SIG-M5 (cell line): Measurements from ENCODE around the gene MKLN1.

Experiments
- DNase-seq: peaks from one replicate; lab custom pipeline; 2025; lab: John Stamatoyannopoulos, UW

Gene MKLN1

DNA sequence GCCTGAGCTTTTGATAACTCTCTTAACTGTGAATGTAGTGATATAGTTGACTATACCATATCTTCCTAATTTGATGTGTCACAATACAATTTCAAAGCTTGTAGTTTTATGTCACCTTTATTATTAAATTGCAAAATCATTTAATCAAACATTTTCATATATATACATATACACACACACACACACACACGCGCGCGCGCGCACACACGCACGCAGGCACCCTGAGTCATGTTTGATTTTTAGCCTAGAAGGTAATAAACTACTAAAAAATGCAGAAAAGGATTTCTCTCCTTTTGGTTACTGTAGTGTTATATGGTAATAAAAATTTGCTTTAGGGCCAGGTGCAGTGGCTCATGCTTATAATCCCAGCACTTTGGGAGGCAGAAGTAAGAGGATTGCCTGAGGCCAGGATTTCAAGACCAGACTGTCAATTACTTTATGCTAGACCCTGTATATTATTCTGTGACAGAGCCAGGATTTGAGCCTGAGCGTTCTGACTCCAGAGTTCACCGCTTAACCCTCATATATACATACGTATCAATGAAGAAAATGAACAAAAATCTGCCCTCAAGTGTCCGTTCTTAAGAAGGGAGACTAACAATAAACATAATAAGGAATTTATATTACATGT lies 139.2 kb downstream of the MKLN1 start:
- no peak for DNase-seq

DNA sequence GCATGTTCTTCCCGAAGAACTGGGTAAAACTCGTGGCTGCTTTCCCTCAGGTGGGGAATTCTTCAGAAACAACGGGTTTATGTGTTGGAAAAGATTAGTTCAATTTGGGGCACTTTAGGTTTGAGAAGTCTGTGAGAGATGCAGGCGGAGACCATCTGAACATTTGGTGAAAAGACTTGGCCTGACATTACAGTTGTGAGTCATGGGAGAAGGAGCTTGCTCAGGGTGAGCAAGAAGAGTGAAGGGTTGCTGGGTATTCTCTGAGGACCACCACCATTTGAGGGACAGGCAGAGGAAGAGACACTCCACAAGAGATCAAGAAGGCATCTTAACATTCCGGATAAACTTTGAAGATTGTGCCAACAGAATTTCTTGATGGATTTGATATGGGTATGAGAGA lies 140.1 kb downstream of the MKLN1 start:
- no peak for DNase-seq

DNA sequence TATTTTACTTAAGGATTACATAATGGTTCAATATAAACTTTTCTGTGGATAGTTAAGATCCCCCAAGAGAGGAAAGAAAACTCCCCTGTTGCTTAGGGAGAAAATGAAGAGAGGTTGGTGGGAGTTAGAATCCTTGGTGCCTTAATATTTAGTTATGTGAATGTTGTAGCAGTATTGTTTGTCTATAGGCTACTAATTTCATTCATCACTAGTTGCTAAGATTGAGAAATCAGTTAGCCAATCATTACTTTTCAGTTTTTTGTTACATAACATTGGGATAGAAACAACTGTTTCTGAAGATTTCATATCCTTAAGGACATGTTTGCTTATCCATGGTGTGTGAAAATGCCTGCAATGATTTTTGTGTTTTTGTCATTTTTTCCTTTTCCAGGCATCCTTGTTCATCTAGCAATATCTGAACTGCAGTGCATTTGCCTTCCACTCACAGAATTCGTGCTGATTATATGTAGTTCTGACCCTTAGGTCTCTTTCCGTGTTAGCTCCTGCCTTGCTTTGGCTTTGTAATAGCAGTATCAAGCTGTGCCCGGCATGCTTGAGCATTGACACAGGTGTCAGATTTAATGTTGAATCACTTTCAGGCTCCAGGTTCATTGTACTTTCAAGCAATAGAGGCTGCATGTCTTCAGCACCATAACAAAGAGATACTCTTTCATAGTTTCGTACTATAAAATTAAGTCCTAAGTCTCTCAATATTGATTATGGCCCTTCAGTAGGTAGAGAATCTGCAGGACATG lies 143.8 kb downstream of the MKLN1 start:
- DNase-seq, result no peak

DNA sequence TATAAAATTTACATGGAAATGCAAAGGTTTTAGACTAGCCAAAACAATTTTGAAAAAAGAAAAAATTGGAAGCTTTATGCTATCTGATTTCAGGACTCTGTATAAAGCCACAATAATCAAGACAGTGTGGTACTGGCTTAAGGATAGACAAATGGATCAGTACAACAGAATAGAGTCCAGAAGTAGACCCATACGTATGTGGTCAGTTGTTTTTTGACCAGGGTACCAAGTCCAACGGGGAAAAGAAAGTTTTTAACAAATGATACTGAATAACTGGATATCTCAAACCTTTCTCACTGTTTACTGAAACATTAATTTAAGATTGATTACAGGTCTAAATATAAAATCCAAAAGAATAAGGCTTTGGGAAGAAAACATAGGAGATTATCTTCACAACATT lies 149.1 kb downstream of the MKLN1 start:
- DNase-seq, result no peak

DNA sequence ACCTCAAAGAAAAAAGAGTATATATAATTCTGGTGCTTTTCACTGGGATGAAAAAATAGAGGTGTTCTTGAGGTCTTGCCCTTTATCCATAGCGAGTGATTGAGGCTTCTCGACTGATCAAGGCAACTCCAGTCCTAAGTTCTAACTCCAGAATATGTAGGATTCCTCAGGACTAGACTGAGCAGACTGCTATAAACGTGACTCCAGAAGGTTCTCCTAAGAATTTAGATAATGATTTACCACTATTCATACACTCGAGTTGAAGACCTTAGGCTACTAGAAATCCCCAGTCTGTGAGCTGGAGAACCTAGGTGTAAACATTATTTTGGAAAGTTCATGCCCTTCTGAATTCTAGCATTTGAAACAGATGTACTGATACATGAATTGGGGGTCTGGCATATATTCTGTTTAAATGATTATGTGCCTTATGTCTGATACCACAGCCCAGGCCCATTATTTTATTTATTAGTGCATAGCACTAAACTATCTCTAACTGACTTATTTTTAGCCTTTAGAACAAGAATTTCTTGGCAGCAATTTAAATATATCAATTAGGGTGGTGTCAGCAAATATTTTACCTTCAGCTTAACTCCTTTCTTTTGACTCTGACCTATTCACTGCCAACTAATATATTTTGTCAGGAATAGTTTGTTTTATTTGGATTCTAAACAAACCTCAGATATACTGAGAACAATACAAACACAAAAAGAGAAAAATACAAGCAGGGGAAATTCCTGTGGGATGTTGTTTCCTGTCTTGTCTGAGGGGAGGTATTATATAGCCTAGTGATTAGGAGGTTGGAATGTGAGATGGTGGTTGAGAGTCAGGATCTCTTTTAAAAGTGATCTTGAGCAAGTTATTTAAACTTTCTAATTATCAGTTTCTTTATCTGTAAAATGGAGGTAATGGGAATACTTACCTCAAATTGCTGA lies 153.0 kb downstream of the MKLN1 start:
- no peak for DNase-seq

DNA sequence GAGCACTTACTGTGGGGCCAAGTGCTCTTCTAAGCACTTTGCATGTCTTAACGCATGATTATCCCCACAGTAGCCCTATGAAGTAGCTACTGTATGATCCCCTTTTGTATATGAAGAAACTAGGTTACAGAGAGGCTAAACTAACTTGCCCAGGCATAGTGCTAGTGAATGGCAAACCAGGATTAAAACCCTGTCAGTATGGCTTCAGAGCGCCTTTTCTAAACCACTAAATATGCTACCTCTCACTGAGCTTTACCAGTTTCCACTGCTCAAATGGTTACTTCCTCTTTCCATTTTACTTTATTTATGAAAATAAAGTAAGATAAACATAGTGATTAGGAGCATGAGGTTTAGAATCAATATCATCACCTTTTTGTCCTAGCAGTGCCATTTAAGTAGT lies 155.1 kb downstream of the MKLN1 start:
- DNase-seq, result no peak

DNA sequence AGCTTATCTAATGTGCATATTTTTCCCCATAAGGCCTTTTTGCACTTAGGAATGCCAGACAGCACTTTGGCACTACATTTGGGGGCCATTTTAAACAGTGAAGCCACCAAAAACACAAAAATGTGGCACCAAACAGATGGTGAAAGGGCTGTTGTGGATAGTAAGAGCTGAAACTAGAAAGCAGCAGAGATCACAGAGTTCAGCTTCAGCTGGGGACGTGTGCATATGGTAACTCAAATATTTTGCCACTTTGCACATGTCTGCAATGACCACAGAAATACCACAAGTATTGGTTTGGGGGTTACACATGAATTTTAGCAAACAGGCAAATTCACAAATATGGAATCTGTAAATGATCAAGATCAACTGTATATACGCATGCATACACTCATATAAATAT lies 155.9 kb downstream of the MKLN1 start:
- no peak for DNase-seq

DNA sequence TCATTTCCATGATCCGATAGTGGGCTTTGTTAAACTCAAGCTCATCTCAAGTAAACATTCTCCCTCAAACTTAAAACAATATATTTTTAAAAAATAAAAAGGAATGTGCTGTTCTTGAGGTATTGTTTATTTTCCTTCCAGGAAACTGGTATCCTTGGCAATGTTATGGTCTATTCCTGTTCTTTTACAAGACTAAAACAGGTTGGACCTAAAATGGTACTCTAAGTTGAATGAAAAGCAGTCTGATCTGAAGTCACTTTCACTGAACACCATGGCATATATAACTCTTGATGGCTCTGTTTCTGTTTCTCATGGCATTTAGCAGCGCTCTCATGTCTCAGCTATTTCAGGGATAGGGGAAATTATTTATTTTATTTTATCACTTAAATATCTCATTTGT lies 158.7 kb downstream of the MKLN1 start:
- DNase-seq, result no peak

DNA sequence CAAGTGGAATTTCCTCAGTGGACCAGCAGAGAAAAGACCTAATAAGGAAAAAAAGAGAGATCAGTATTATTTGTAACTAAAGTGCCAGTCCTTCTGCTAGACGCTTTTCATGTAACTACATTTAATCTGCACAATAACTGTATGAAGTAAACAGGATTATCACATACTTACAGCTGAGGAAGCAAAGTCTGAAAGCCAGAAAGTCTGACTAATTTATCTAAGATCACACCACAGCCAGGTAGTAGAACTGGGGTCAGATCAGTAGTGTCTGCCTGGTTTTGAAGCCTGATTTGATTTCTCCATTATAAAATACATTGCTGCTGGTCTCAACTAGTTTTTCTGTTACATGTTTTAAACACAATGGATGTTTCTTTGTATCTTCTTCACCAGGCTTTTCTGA lies 159.5 kb downstream of the MKLN1 start:
- no peak for DNase-seq

DNA sequence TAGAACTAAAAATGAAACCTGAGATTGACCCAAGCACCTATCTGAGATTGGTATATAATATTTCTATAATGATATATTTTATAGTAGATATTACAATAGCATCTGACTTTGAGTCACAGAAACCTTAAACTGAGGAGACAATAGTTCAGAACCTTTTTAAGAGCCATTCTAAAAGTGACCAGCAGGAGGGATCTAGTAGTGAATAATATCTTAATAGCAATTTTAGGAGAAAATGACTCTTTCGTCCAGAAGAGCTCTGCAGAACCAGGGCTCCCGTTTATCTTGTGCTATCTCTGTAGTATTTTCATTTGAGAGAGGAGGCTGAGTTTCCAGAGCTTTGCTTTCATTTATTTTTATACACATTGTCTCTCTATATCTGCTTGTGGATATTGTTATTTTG lies 160.7 kb downstream of the MKLN1 start:
- DNase-seq, result no peak

DNA sequence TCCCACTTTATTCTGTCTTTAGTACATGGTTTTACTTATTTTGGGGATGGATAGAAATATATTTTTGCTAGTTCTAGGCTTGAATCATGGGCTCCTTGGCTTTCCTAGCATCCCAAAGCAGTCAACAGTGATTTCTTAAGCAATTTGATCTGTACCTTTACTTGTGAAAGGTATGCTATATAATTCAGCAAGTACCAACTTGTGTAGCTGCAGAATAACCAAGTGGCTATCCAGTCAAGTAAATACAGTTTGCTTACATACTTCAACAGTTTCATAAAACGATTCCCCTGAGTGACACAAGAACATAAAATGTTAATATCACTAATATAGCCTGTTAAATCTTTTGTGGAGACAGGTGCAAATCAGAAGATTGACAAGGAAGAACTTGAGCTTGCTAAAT lies 161.5 kb downstream of the MKLN1 start:
- DNase-seq, result no peak

DNA sequence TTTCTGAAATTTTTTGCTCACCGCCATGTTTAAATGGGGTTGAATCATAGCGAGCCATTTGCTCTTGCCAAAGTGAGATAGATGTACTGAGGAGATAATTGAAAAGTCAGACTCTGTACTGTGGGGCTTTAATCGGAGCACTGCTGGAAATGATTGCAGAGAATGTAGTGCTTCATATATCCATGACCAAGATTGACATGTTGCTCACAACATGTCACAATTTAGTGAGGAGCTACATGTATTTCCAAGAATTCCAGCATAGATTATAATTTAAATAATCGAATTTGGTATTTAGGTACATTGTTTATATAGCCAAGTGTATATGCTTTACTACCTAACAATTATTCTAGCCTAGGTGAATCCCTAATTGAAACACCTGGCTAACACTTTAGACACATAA lies 162.2 kb downstream of the MKLN1 start:
- DNase-seq, result no peak

DNA sequence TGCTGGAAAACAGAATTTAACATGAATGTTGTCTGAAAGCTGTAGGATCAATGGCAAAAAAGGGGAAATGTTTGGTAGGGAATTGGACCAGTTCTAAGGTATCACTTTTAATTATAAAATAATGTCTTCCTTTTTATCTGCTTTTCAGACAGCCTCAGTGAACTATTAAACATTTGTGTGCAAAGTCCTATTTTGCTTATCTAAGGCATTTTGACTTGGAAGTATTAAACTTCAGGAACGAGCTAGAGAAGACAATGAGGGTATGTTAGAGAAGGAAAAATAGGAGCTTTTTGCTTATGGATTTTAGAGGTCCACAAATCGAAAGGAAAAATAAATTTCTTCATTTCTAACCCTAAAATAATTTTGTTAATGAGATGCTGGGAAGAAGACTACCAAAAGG lies 165.4 kb downstream of the MKLN1 start:
- DNase-seq, result no peak

DNA sequence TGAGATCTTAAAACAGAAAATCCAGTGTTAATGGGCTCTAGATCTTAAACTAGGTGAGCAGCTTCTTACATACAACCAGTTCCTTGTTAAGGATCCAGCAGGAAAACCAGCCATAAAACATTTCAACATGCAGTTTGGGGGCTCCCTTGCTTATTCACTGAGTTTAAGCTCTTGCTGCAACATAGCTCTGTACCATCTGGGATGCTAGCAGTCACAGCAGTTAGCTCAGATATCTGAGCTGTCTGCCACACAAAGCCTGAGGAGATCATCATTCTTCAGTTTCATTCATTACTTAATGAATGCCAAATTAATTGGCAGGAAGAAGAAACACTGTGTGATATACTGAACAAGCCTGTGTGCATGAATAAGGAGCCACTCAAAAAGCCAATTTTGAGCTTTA lies 165.9 kb downstream of the MKLN1 start:
- no peak for DNase-seq

DNA sequence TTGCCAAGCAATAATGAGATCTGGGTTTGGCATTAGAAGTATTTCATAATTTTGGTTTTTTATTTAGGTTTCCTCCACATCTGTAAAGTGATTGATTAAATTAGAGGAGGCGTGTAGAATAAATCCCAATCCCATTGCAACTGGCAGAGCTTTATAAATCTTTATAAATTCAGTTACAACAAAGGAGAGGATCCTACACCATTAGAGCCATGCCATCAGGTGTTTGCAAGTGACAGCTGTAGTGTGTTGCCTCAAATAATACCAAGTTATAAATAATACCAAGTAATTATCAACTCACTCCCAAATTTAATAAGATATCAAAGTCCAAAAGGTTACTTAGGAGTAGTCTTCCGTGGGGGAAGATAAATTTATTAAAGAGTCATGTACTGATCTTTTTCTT lies 166.5 kb downstream of the MKLN1 start:
- DNase-seq, result no peak

DNA sequence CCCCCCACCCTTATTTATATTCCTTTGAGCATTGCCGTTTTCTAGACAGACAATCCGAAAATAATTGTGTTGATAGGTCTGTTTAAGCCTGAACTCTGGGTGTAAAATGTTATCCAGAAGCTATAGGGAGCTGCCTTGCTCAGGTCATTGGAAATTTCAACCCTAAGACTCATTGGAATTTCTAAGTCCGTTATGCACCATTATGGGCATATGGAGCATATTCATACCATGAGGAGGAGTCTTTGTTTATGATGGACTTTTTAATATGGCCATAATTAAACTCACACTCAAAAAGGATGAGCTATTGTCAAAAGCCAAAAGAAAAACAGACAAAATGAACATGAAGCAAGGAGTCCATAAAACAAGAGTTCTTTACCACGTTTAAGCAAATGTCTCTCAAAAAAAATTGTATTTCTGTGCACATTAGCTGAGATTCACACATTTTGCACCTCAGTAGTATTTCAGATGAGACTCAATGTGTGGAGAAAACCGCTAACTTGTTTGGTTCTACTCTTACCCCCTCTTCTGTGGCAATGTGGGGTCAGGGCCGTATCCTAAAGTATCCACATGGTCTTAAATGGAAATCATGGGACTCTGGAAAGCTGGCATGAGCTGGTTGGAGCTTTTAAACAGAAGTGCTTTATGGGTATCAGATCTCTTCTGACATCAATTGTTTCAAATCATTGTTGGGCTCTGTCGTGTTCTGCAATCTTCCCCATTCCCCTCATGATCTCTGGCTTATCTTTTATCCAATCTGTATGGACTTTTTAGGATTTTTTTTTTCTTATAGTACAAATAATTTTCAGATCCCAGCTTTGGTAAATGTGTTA lies 168.2 kb downstream of the MKLN1 start:
- no peak for DNase-seq

DNA sequence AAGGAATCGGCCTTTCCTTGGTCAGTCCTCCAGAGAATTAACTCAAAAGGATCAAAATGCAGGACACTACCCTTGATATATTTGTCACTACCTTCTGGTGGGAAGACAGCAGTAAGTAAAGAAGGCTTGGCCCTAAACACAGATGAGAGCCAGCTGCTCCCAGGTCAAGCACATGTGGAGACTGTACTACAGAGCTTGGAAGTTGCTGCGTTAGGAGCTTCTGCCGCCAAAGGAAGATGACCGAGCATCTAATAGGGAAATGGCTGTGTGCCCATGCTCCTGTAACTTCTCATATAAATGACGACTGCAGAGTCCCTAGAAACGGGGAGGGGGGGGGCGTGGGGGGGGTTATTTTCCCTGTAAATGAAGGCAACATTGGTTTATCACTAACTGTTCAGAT lies 169.8 kb downstream of the MKLN1 start:
- DNase-seq, result no peak

DNA sequence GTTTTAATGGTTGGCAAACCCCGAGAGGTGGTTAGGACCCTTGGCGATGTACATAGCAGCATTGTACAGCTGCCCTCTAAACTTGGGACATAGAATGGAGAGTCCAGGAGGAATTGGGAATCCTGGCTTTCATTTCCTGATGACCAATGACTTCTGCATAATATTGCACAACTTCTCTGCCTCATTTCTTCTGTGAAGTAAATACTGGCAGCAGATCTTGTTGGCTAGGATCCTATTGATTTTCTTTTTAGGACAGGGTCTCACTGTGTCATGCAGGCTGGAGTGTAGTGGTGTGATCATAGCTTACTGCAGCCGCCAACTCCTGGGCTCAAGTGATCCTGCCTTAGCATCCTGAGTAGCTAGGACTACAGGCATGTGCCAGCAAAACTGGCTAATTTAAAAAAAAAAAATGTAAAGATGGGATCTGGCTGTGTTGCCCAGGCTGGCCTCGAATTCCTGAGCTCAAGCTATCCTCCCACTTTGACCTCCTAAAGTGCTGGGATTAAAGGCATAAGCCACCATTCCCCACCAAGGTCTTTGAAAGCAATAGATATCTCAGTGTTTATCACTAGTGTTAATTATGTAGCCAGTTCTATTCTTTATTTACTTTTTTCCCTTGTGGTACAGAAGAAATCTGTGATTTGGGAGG lies 170.7 kb downstream of the MKLN1 start:
- no peak for DNase-seq

DNA sequence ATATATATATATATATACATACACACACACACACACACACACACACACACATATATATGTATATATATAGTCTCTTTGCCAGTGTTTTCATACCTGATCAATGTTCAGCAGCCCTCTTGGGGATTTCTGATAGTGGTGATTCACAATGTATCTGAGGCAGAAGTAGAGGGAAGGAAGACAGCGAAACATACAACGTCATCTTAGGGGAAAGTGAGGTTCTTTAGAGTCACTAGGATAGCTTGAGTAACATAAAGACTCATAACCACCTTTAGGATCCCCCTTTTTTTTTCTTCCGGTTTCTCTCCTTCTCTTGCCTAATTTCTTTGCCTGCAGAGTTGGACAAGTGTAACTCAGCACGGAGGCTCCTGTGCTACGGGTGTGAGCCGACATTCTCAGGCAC lies 172.1 kb downstream of the MKLN1 start:
- DNase-seq, result no peak

DNA sequence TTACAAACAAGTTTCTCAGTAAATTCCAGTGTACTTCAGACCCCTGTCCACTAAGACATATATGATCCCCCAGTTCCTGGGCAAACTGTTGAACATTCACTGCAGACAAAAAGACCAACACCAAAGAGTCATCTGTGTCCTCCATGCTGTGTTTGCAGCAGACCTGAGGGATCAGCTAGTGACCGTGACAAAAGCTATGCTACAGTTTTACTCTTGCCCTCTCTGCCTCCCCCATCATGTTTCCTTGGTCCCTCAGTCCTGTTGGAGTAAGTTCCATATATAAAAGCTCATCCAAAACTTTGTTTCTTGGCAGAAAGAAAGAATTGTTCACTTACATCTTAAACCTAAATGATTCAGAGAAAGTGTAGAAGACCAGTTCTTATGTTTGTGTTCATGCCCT lies 172.7 kb downstream of the MKLN1 start:
- DNase-seq, result no peak

DNA sequence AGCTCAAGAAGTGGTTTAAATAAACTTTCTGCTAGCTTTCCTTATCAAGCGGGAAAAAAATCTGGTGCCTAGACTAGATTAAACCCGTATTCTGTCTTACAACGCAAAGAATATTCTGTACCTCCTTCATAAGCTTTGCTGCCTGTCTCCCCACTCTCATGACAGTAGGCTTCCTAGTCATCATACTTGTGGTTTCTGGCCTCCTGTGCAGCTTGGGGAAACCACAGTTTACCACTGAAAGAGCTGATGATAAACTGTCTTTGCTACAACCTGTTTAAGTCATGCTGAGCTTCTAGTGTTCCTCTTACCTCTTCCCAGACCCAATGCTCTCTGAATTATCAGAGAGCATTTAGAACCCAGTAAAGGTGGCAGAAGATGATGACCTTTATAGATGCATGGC lies 173.7 kb downstream of the MKLN1 start:
- no peak for DNase-seq
